ENCODE results near the gene HNRNPU. TPM values are rescaled to one million over a fixed set of nuclear protein-coding genes. Genes with fewer than 3 reads are reported as not detected.

HNRNPU gene
- total RNA-seq, 1 donor from 2014 or later, result 342 TPM

DNA sequence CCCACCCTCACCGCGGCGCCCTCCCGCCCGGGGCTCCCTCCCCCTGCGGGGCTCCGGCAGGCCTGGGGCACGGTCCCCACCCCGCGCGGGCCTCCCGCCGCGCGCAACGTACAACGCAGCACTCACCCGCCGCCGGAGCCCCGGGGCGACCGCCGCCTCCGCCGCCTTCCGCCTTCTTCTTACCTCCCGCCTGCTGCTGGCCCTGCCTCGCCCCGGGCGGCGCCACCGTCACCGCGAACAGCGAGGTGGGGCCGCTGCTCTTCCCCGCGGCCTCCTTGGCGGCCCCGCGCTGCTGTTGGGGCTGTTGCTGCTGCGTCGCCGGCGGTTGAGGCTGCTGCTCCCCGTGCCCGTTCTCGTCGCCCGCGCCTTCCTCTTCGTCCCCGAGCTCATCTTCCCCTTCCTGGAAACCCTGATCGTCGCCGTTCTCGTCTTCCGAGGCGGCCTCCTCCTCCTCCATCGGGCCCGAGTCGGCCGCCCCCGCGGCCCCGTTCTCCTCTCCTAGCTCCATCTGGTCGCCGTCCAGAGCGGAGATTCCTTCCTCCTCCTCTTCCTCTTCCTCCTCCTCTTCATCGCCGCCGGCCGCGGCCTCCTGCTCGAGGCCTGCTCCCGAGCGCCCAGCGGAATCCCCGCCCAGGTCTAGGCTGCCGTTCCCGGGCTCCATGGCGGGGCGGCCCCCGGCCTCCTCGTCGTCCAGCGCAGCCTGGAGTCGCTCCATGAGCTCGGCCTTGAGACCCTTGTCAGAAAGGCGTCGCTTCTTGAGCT, 671 bp downstream of the HNRNPU start:
- H3K36me3 ChIP-seq (ENCODE audit: control insufficient read depth in 3 of 3, insufficient read depth in 3 of 3, low read length in 3 of 3), result peaks cover 15 to 28% (median 26%) of the 10 kb centered on the region in 3 donors
- no peaks in the 10 kb centered on the region for H3K27me3 ChIP-seq (ENCODE audit: control insufficient read depth in 3 of 3, insufficient read depth in 3 of 3, low read length in 3 of 3)
- peak overlapping the region; percentile 100 for H3K9ac ChIP-seq (ENCODE audit: low read depth in 1 of 3, low read length in 3 of 3)
- peak overlapping the region; percentile 94 to 97 (median 95) for H3K4me3 ChIP-seq (ENCODE audit: low read length in 3 of 3)
- H3K4me1 ChIP-seq (ENCODE audit: control insufficient read depth in 3 of 3, insufficient read depth in 3 of 3, low read length in 3 of 3), result peaks cover 25 to 47% (median 40%) of the 10 kb centered on the region in 3 donors
- H3K27ac ChIP-seq (ENCODE audit: low read depth, low read length), result peak overlapping the region; percentile 100
- H3K9me3 ChIP-seq (ENCODE audit: control insufficient read depth in 3 of 3, low read length in 3 of 3), result no peaks in the 10 kb centered on the region

DNA sequence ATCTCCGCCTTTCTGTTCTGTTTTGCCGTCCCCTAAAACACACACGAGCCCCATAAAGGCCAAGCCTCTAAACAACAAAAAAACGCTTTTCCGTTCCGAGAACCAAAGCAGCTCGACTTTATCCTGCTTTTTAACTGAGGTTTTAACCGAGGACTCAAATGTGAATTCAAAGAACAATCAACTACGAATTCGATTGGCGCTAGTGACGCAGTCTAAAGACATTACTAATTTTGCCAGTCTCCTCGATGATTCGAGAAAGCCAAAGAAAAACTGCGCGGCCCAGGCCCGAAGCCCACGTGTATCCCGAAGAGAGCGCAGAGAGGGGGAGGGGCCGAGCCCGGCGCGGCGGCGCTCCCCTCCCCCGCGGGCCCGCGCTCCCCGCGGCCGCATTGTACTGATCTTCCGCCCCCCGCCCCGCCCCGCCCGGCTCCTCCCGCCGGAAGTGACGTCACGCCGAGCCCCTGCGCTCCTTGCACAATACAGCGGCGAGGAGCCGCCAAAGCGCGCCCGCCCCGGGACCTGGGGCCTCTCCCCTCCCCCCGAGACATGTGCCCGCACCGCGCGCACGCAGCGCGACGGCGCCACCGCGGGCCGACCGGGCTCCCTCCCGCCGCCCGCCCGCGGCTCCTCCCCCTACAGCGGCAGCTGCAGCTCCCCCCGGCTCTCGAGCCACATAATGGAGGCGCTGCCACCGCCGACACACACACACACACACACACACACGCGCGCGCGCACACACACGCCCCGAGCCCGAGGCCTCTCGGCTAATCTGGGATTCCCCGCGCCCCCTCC, 1.4 kb downstream of the HNRNPU start:
- Histone ChIP-seq H3K27me3 (ENCODE audit: control insufficient read depth in 3 of 3, insufficient read depth in 3 of 3, low read length in 3 of 3) (no peaks in the 10 kb centered on the region), H3K4me3 (ENCODE audit: low read length in 3 of 3) (peak overlapping the region; percentile 94 to 97 (median 96)), H3K4me1 (ENCODE audit: control insufficient read depth in 3 of 3, insufficient read depth in 3 of 3, low read length in 3 of 3) (peaks cover 28 to 55% (median 47%) of the 10 kb centered on the region in 3 donors)

DNA sequence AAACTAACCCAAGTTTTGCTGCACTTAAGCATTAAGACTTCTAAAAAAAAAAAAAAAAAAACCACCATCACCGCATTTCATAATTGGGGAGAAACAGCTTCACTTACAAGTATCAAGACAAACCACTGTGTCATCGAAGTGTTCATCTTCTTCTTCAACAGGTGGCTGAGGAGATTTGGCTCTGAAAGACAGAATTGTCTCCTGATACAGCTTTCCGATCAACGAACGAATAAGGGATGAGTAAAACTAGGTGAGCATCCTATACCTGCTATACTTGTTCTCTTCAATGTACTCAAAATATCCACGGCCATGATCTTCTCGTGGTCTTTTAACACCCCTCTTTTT, 2.0 kb downstream of the HNRNPU start:
- peak overlapping the region; percentile 78 to 96 (median 83) for H3K4me3 ChIP-seq (ENCODE audit: low read length in 3 of 3)
- no peaks in the 10 kb centered on the region for H3K9me3 ChIP-seq (ENCODE audit: control insufficient read depth in 3 of 3, low read length in 3 of 3)
- H3K27me3 ChIP-seq (ENCODE audit: control insufficient read depth in 3 of 3, insufficient read depth in 3 of 3, low read length in 3 of 3), result no peaks in the 10 kb centered on the region
- H3K27ac ChIP-seq (ENCODE audit: low read depth, low read length), result peak overlapping the region; percentile 100
- peak overlapping the region; percentile 76 to 90 (median 89) for H3K9ac ChIP-seq (ENCODE audit: low read depth in 1 of 3, low read length in 3 of 3)
- H3K4me1 ChIP-seq (ENCODE audit: control insufficient read depth in 3 of 3, insufficient read depth in 3 of 3, low read length in 3 of 3), result peaks cover 28 to 59% (median 50%) of the 10 kb centered on the region in 3 donors
- H3K36me3 ChIP-seq (ENCODE audit: control insufficient read depth in 3 of 3, insufficient read depth in 3 of 3, low read length in 3 of 3), result peaks cover 23 to 41% (median 40%) of the 10 kb centered on the region in 3 donors

More for the DNA sequence above, 1.4 kb downstream of the HNRNPU start:
- no peaks in the 10 kb centered on the region for H3K9me3 ChIP-seq (ENCODE audit: control insufficient read depth in 3 of 3, low read length in 3 of 3)
- peak overlapping the region; percentile 100 for H3K27ac ChIP-seq (ENCODE audit: low read depth, low read length)
- H3K9ac ChIP-seq (ENCODE audit: low read depth in 1 of 3, low read length in 3 of 3), result peak overlapping the region; percentile 100
- H3K36me3 ChIP-seq (ENCODE audit: control insufficient read depth in 3 of 3, insufficient read depth in 3 of 3, low read length in 3 of 3), result peaks cover 18 to 36% (median 34%) of the 10 kb centered on the region in 3 donors

DNA sequence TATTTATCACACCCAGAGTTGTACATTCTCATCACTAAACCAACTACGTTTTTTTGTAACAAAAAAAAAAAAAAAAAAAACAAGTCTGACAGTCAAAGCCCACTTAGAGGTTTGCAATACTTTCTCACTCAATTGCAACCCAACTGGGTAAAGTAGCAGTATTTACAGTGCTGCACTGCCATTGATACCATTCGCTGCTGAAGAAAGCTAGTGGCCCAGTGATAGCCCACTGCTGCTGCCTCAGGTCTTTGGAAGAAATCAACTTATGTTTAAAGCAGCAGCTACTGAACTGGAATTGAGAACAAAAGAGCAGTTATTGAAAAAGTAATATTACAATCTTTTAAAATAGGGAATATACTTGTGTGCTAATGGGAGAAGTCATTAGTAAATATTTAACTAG, 2.7 kb downstream of the HNRNPU start:
- peak overlapping the region; percentile 78 to 96 (median 83) for H3K4me3 ChIP-seq (ENCODE audit: low read length in 3 of 3)
- peak overlapping the region; percentile 69 to 90 (median 76) for H3K9ac ChIP-seq (ENCODE audit: low read depth in 1 of 3, low read length in 3 of 3)
- H3K4me1 ChIP-seq (ENCODE audit: control insufficient read depth in 3 of 3, insufficient read depth in 3 of 3, low read length in 3 of 3), result peaks cover 28 to 56% (median 50%) of the 10 kb centered on the region in 3 donors
- no peaks in the 10 kb centered on the region for H3K9me3 ChIP-seq (ENCODE audit: control insufficient read depth in 3 of 3, low read length in 3 of 3)
- no peaks in the 10 kb centered on the region for H3K27me3 ChIP-seq (ENCODE audit: control insufficient read depth in 3 of 3, insufficient read depth in 3 of 3, low read length in 3 of 3)
- peaks cover 24 to 48% (median 46%) of the 10 kb centered on the region in 3 donors for H3K36me3 ChIP-seq (ENCODE audit: control insufficient read depth in 3 of 3, insufficient read depth in 3 of 3, low read length in 3 of 3)
- H3K27ac ChIP-seq (ENCODE audit: low read depth, low read length), result peak overlapping the region; percentile 100

DNA sequence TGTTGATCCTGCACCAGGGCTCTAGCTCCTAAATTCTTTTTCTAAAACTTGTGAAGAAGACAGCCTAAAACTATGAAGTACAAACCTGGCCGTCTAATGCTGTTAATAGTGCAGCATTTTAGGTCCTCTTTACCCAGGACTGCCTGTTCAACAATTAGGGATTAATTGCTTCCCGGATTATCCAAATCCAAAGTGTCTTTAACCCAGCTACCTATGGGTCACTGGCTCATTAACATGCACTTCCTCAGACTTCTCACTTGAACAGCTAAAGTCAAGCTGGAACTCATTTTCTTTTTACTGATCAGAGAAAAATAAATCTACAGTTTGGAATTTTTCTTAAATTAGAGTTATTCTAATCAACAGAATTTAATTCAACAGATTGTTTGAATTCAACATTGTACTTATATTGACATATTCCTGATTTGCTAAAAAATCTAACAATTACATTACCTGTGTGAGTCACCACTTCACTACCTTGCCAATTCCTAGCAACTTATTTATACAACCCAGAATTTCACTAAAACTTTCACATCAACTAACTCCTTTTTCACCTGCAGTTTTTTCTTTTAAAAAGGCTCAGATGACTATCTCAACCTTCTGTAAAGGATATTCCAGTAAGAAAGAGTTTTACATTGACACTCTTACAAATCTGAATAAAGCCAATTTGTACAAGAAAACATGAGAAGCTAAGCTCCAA, 3.3 kb downstream of the HNRNPU start:
- H3K4me1 ChIP-seq (ENCODE audit: control insufficient read depth in 3 of 3, insufficient read depth in 3 of 3, low read length in 3 of 3), result peaks cover 28 to 51% (median 50%) of the 10 kb centered on the region in 3 donors
- peaks cover 28 to 54% (median 52%) of the 10 kb centered on the region in 3 donors for H3K36me3 ChIP-seq (ENCODE audit: control insufficient read depth in 3 of 3, insufficient read depth in 3 of 3, low read length in 3 of 3)
- H3K9me3 ChIP-seq (ENCODE audit: control insufficient read depth in 3 of 3, low read length in 3 of 3), result no peaks in the 10 kb centered on the region
- H3K27ac ChIP-seq (ENCODE audit: low read depth, low read length), result peak overlapping the region; percentile 0
- peak overlapping the region; percentile 22 to 96 (median 78) for H3K4me3 ChIP-seq (ENCODE audit: low read length in 3 of 3)
- peak overlapping the region; percentile 40 to 76 (median 69) for H3K9ac ChIP-seq (ENCODE audit: low read depth in 1 of 3, low read length in 3 of 3)
- H3K27me3 ChIP-seq (ENCODE audit: control insufficient read depth in 3 of 3, insufficient read depth in 3 of 3, low read length in 3 of 3), result no peaks in the 10 kb centered on the region

DNA sequence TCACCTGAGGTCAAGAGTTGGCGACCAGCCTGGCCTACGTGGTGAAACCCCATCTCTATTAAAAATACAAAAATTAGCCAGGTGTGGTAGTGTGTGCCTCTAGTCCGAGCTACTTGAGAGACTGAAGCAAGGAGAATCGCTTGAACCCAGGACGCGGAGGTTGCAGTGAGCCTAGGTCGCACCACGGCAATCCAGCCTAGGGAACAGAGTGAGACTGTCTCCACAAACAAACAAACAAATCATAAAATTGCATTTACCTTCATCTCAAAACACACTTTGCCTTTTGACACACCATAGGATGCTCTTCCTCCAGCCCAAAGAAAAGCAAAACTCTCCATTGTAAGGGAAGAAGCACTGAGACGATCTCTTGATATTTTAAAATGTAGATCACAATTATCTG, 4.3 kb downstream of the HNRNPU start:
- Histone ChIP-seq H3K27me3 (ENCODE audit: control insufficient read depth in 3 of 3, insufficient read depth in 3 of 3, low read length in 3 of 3) (no peaks in the 10 kb centered on the region), H3K4me1 (ENCODE audit: control insufficient read depth in 3 of 3, insufficient read depth in 3 of 3, low read length in 3 of 3) (peaks cover 28 to 51% (median 46%) of the 10 kb centered on the region in 3 donors), H3K9ac (ENCODE audit: low read depth in 1 of 3, low read length in 3 of 3) (peak overlapping the region; percentile 27 to 46 (median 45)), H3K36me3 (ENCODE audit: control insufficient read depth in 3 of 3, insufficient read depth in 3 of 3, low read length in 3 of 3) (peaks cover 33 to 64% (median 62%) of the 10 kb centered on the region in 3 donors), H3K9me3 (ENCODE audit: control insufficient read depth in 3 of 3, low read length in 3 of 3) (no peaks in the 10 kb centered on the region), H3K4me3 (ENCODE audit: low read length in 3 of 3) (peak overlapping the region in 2 of 3 donors; percentile 47 to 96), H3K27ac (ENCODE audit: low read depth, low read length) (no peak overlapping the region)

DNA sequence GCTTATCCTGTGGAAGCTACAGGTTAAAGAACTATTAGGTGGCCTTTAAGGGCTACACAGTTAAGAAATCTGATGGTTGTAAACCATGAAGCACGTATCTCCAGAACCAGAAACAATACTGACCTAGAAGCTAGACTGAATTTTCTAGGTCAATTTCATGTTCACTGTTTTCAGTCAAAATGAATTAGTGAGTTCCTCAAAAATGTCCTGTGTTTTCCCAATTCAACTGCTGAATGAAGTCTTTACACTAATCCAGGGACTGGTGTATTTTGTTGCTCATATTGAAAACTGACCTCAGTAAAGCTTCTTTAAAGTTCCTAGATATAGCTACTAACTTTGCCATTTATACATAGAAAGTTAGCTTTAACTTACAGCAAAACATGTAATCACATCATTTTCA, 6.0 kb downstream of the HNRNPU start:
- H3K4me1 ChIP-seq (ENCODE audit: control insufficient read depth in 3 of 3, insufficient read depth in 3 of 3, low read length in 3 of 3), result peaks cover 28 to 52% (median 44%) of the 10 kb centered on the region in 3 donors
- H3K27ac ChIP-seq (ENCODE audit: low read depth, low read length), result no peak overlapping the region

DNA sequence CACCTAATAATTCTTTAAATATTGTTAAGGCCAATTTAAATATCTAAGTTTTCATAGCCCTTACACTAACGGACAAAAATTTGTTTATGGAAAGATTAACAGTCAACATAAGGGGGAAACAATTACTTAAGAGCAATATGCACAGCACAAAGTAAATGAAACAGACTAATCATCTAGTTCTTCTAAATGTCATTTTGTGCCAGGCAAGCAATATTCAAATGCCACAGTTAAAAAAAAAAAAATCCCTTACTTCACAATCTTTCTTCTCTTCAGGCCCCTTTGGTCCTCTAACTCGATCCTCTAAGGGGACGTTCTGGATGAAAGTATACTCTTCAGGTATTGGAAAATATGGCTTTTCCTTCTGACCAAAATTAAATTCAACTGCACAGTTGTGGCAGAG, 6.6 kb downstream of the HNRNPU start:
- Histone ChIP-seq H3K4me3 (ENCODE audit: low read length in 3 of 3) (no peak overlapping the region), H3K36me3 (ENCODE audit: control insufficient read depth in 3 of 3, insufficient read depth in 3 of 3, low read length in 3 of 3) (peaks cover 35 to 84% (median 83%) of the 10 kb centered on the region in 3 donors), H3K27ac (ENCODE audit: low read depth, low read length) (no peak overlapping the region), H3K27me3 (ENCODE audit: control insufficient read depth in 3 of 3, insufficient read depth in 3 of 3, low read length in 3 of 3) (no peaks in the 10 kb centered on the region), H3K4me1 (ENCODE audit: control insufficient read depth in 3 of 3, insufficient read depth in 3 of 3, low read length in 3 of 3) (peaks cover 28 to 52% (median 44%) of the 10 kb centered on the region in 3 donors), H3K9me3 (ENCODE audit: control insufficient read depth in 3 of 3, low read length in 3 of 3) (no peaks in the 10 kb centered on the region), H3K9ac (ENCODE audit: low read depth in 1 of 3, low read length in 3 of 3) (no peak overlapping the region)

More for the DNA sequence above, 6.0 kb downstream of the HNRNPU start:
- Histone ChIP-seq H3K9me3 (ENCODE audit: control insufficient read depth in 3 of 3, low read length in 3 of 3) (no peaks in the 10 kb centered on the region), H3K27me3 (ENCODE audit: control insufficient read depth in 3 of 3, insufficient read depth in 3 of 3, low read length in 3 of 3) (no peaks in the 10 kb centered on the region), H3K4me3 (ENCODE audit: low read length in 3 of 3) (no peak overlapping the region), H3K9ac (ENCODE audit: low read depth in 1 of 3, low read length in 3 of 3) (no peak overlapping the region), H3K36me3 (ENCODE audit: control insufficient read depth in 3 of 3, insufficient read depth in 3 of 3, low read length in 3 of 3) (peaks cover 35 to 79% (median 78%) of the 10 kb centered on the region in 3 donors)

DNA sequence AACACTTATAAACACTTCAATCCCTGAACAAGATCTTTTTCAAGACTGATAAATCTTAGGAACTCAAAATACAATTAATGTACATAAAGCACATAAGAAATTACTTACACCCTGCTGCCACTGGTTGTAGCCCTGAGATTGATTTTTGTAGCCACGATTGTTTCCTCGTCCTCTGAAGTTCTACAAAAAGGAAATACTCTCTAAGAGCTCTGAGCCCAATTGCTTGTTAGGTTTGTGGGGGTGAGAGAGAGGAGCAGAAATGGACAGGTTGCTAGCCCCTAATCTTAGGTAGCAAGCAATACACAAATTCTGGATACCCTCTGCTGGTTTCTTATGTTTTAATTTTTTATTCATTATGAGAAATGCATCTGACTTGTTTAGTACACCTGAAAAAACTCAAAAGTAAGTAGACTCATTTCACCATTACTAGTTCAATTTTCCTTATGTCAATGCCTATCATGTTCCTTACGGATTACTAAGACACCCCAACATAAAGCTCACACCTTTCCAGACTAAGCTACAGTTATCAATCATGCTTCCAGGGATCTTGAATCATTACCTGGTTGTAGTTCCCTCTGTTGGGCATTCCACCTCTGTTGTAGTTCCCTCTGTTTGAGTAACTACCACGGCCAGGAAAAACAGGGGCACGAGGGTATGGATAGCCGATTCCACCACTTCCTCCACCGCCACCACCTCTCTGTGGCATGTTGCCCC, 9.3 kb downstream of the HNRNPU start:
- Histone ChIP-seq H3K9me3 (ENCODE audit: control insufficient read depth in 3 of 3, low read length in 3 of 3) (no peaks in the 10 kb centered on the region), H3K9ac (ENCODE audit: low read depth in 1 of 3, low read length in 3 of 3) (no peak overlapping the region), H3K4me1 (ENCODE audit: control insufficient read depth in 3 of 3, insufficient read depth in 3 of 3, low read length in 3 of 3) (peaks cover 12 to 35% (median 26%) of the 10 kb centered on the region in 3 donors), H3K27ac (ENCODE audit: low read depth, low read length) (no peak overlapping the region), H3K27me3 (ENCODE audit: control insufficient read depth in 3 of 3, insufficient read depth in 3 of 3, low read length in 3 of 3) (no peaks in the 10 kb centered on the region), H3K4me3 (ENCODE audit: low read length in 3 of 3) (no peak overlapping the region), H3K36me3 (ENCODE audit: control insufficient read depth in 3 of 3, insufficient read depth in 3 of 3, low read length in 3 of 3) (peaks cover 33 to 91% (median 83%) of the 10 kb centered on the region in 3 donors)
